ENCODE measurements around the gene DYRK1A.

Gene DYRK1A

GRCh38 chr21:37385179-37385765 is 18.7 kb downstream of the DYRK1A start:
- no peak for DNase-seq

- DNase-seq: no peak
These were observed 19.6 kb downstream of the DYRK1A start for GRCh38 chr21:37386151-37386550.

- no peak for DNase-seq
These were observed 22.9 kb downstream of the DYRK1A start for GRCh38 chr21:37389456-37389855.

GRCh38 chr21:37391666-37392065 is 25.1 kb downstream of the DYRK1A start:
- no peak for DNase-seq

- DNase-seq: no peak
These were observed 25.9 kb downstream of the DYRK1A start for GRCh38 chr21:37392441-37392840.

GRCh38 chr21:37393030-37393429 is 26.5 kb downstream of the DYRK1A start:
- DNase-seq: no peak

GRCh38 chr21:37393786-37394185 is 27.2 kb downstream of the DYRK1A start:
- DNase-seq: no peak

GRCh38 chr21:37395961-37396360 is 29.4 kb downstream of the DYRK1A start:
- DNase-seq: no peak

- DNase-seq: no peak
These were observed 30.3 kb downstream of the DYRK1A start for GRCh38 chr21:37396855-37397254.

- DNase-seq: no peak
These were observed 32.1 kb downstream of the DYRK1A start for GRCh38 chr21:37398697-37399096.

- DNase-seq: no peak
These were observed 35.8 kb downstream of the DYRK1A start for GRCh38 chr21:37402251-37402867.

- no peak for DNase-seq
These were observed 39.1 kb downstream of the DYRK1A start for GRCh38 chr21:37405629-37406028.

- DNase-seq: no peak
These were observed 41.3 kb downstream of the DYRK1A start for GRCh38 chr21:37407719-37408420.

- DNase-seq: no peak
These were observed 42.1 kb downstream of the DYRK1A start for GRCh38 chr21:37408464-37409193.

- DNase-seq: no peak
These were observed 44.1 kb downstream of the DYRK1A start for GRCh38 chr21:37410639-37411038.

GRCh38 chr21:37412603-37413360 is 46.2 kb downstream of the DYRK1A start:
- no peak for DNase-seq

- DNase-seq: no peak
These were observed 47.1 kb downstream of the DYRK1A start for GRCh38 chr21:37413553-37414291.

- no peak for DNase-seq
These were observed 48.0 kb downstream of the DYRK1A start for GRCh38 chr21:37414292-37415253.

- DNase-seq: no peak
These were observed 49.4 kb downstream of the DYRK1A start for GRCh38 chr21:37415939-37416338.

- DNase-seq: no peak
These were observed 50.3 kb downstream of the DYRK1A start for GRCh38 chr21:37416914-37417313.
